Cerebellar cortex (tissue), 1 donor: Measurements from ENCODE around the gene AFG1L.
"Not testable (repeated sequence)": the region's sequence is repeated elsewhere in the genome, so short reads cannot be mapped to it uniquely, and the experiment has no call there.

Experiments
- DNase-seq: peaks from one replicate; pipeline ENCODE4 v3.0.0-alpha.2; 2015; ENCODE audit warnings: low spot score

Gene AFG1L

DNA sequence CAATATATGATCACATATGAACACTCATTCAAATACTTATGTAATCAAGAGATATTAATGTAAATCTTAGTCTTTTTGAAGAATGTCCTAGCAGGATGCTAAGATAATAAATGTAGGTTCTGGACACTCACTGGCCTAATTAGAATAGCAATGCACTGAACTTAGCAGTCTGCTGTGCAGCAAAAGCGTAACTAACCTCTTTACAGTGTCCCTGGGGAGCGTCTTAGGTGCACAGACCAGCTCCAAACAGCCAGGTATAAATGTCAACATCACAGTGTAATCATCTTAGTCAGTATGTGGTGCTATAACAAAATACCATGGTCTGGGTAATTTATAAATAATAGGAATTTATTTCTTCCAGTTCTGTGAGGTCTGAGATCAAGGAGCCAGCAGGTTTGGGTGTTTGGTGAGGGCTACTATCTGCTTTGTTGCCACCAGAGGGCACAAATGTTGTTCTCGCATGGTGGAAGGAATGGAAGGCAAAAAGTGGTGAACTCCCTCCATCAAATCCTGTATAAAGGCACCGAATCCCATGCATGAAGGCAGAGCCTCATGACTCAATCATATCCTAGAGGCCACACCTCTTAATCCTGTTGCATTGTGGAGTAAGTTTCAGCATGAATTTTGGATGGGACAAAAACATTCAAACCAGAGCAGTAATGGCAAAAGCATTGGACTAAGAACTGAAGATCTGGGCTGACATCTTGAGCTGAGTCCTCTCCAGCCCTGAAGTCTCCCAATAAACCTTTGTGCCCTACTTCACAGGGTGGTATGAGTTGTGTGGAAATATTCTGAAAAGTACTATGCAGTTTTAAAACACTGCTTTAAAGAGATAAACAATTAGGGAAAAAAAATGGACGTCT is 224.1 kb downstream of the AFG1L start:
- peak; percentile 27 for DNase-seq

DNA sequence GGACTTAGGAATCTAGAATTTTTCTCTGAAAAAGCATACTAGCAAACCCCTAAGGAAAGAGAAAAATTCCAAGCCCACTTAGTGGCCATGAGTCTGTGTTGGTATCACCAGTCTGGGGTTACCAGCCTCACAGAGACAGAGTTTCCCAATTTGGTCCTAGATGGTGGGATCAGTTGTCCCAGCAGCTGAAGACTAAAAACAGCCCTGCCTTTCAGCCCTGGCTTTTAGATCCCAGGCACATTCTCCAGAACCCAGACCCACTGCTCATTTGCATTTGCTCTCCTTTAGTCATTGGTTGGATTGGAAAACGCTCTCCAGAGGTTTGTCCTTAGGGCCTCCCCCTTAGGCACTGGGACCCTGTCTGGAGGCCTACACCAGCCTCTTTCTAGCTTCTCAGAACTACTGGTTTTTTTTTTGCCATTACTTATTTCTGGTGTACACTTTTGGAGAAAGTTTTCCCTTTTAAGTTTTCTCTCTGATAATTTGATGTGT is 226.8 kb downstream of the AFG1L start:
- no peak for DNase-seq

DNA sequence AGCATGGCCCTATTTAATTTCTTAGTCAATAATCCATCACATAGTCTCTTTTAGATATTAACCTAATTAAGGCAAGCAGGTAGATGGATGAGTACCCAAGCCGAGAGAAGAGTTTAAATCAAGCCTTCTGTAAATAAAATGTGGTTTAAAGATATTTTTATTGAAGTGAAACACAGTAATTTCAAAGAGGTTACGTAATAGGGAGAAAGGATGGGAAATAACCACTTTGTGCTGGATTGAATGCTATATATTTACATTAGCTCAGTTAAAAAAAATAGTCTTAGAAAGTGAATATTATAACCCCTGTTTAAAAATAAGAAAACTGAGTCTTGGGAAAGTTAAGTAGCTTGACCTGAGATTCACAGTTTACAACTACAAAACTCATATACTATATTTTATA is 228.8 kb downstream of the AFG1L start:
- no peak for DNase-seq

DNA sequence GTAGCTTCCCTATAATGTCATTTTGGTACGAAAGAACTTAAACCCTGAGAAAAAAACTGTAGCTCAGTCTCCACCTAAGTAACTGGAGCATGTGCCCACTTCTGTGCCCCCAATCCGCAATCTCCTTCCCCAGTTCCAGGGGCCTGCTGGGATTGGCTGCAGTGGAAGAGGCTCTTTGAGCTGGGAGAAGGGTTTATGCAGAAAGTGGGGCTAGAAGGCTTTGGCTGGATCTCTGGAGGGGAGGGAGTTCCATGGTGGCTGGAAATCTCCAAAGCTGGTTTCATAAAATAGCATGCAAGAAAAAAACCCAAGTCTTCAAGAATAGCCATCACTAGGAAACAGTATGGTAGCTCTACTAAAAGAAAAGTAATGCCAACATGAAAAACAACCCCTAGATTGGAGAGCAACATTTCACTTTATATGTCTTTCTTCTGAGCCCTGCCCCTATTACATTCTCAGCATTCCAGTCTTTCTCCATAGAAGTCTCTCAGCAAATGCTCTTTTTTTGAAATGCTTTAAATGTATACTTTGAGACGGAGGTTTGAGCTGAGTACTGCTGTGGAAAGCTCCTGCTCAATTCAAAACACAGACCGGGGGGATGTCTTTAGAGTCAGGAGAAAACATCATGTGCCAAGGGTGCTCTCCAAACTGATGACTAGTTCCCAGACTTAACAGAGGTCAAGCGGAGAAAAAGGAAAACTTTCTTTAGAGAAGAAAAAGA is 229.8 kb downstream of the AFG1L start:
- DNase-seq, result no peak

DNA sequence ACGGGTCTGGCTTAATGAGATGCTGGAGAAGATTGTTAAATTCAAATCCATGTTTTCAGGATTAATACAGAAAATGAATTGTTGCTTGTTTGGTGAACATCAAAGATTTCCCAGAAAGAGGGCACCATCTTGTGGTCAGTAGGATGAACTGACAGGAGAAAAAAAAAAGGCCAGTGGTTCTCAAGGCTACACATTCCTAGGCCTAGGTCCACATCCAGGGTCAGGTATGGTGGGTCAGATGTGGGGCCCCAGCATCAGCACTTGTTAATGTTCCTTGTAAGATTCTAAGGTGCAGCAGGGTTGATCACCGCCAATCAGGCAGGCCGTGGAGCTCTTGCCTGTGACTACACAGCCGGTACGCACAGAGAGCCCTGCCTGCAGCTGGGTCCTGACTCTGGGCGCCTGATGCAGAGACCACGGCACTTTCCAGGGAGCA is 231.9 kb downstream of the AFG1L start:
- peak; percentile 55 for DNase-seq

DNA sequence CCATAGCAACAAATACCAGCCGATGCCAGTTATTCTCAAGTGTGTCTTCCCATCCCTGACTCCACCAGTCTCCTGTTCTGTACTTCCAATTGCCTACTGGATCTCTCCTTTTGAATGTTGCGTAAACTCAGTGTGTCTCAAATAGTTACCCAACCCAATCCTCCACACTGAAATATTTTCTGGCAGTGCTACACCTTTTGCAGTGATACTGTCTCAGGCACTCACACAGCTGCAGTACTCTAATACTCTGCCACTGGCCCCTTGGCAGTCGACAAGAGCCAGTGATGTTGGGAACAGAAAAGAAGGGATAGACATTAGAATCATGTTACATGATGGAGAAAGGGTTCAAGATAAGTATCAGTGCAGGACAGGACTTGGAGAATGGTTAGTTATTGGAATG is 234.0 kb downstream of the AFG1L start:
- DNase-seq, result no peak

DNA sequence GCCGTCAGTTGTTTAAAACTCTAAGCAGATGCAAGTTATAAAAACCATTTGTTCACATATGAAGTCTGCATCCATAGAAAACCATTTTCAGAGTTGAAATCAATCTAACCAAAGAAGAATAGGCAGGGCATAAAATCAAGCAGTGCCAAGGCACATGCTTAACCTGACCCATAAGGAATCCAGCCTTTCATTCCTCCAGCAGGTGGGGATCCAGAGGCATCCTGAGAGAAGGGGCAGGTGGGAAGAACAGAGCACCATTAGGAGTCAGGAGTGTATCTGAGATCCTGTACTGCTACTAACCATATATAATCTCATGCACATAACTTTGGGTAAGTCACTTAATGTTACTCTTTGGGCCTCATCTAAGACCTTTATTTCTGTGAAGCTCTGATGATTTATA is 236.5 kb downstream of the AFG1L start:
- no peak for DNase-seq

DNA sequence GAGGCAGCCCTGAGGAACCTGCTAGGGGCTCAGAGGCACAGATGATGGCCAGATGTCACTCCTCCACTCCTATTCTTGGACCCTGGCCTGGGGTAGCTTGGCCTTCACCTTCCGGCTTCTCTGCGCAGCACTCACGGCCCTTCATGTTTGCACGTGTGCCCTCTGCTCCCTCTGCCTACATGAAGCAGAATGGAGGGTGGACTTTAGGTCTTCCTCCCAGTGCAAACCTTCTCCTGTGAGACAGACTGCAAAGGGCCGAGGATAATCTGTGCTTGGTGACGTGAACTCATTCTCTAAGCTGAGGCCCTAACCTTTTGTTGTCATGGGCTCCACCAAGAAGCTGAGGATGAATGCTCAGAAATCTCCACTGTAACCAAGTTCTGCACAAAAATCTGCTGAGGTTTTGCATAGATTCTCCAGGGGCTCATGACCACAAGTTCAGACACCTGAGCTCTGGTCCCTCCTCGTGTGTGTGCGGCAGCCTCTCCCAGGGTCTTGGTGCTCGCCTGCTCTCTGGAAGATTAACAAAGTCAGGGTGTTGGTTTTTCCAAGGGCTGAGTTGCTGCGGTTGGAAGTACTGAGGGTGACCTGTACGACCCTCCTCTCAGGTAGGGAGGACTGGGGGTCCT is 240.4 kb downstream of the AFG1L start:
- no peak for DNase-seq

DNA sequence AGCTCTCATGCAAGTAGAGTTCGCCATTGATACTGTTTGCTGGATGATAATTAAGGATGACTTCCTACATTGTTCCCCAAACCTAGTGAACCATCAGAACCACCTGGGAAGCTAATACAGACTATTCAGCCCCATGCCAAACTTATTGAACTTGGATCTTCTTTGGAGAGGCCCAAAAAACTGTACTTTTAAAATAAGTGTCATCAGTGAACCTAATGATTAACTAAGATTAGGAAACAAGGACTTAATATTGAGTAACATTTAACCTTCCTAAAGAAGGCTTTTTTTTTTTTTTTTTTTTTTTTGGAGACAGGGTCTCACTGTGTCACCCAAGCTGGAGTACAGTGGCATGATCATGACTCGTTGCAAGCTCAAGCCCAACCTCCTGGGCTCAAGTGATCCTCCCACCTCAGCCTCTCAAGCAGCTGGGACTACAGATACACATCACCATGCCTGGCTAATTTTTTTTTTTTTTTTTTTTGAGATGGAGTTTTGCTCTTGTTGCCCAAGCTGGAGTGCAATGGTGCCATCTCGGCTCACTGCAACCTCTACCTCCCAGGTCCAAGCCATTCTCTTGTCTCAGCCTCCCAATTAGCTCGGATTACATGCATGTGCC is 241.2 kb downstream of the AFG1L start:
- not testable (repeated sequence) for DNase-seq

DNA sequence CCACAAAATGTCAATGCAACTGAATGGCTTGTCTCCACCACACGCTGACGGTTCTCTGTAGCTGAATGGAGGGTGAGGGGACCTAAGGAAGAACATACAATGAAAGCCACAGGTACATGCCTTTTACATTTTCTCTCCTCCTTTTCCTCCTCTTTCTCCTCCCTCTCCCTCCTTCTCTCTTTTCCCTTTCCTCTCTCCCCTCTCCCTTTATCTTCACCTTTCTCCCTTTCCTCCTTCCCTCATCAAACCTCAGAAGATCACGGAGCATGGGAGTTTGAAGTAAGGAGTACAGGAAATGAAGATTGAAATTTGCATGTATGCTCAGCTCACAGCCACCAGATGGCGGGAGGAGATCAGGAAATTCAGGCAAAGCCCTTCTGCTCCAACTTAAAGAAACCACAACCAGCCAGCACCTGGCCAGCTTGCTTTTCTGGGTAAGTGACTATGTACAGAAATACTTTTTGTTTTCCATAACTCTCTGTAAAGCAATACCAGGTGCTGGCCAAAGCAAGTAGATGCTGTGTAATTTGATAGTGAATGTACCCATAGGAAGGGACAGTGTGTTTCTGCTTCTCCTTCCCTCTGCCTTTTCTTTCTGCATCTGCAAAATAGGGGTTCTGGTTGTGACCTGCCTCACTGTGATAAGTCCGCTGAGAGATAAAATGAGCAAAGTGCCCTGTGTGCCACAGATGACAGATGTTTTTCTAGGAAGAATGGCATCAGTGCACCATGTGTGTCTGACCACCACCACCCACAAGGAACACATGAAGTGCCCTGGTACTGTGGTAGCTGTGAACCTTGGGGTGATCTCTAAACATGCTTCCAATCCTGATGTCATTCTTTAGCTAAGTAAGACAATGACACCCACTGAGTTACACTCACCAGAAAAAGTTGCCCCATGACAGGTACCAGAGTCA is 247.2 kb downstream of the AFG1L start:
- DNase-seq, result peak; percentile 91

DNA sequence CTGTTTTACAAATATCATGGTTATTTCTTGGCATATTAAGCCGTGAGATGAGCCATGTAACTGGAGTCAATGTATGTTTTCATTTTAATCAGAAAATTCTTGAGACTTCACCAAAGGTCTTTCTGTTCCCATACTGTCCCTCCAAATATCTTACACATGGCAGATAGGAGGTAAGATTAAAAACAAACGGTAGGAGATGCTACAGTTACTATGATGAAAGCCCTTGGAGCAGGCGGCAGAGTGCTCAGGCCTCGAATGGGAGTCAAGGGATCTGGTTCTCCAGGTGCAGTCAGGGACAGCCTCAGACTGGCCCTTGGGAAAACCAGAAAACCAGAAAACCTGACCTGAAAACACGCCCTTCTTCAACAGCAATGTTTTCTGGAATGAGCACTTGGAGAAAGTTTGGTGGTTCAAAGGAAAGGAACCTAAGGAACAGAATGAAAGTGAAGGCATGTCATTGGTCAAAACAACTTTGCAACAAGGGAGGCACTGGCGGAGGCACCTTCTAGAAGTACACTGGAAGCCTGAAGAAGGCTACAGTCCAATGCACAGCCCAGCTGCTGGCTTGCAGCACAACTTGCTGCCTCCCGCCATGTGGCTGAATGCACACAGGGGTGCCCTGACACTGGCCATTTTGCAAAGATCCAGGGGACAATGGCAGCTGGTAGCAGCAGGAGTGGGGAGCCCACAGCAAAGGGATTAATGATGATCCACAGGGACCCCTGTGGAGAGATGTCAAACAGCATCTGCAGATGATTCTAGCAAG is 248.5 kb downstream of the AFG1L start:
- no peak for DNase-seq

DNA sequence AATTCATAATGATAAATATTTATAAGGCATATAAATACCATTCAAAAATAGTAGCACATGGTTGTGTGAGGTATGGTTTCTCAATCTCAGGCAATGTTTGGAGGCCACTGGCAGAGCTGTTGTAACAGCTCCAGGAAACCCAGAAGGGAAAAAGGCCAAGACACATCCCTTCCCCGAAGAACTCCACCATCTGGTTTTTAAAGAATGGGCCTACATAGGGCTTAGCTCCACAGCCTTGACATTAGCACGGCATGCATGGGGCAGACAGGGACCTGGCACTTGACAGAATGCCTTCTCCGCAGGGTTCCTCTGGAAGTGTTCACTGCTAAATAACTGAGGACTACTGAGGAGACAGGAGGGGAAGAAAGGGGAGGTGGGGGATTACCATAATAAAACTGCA is 249.8 kb downstream of the AFG1L start:
- DNase-seq, result peak; percentile 83

DNA sequence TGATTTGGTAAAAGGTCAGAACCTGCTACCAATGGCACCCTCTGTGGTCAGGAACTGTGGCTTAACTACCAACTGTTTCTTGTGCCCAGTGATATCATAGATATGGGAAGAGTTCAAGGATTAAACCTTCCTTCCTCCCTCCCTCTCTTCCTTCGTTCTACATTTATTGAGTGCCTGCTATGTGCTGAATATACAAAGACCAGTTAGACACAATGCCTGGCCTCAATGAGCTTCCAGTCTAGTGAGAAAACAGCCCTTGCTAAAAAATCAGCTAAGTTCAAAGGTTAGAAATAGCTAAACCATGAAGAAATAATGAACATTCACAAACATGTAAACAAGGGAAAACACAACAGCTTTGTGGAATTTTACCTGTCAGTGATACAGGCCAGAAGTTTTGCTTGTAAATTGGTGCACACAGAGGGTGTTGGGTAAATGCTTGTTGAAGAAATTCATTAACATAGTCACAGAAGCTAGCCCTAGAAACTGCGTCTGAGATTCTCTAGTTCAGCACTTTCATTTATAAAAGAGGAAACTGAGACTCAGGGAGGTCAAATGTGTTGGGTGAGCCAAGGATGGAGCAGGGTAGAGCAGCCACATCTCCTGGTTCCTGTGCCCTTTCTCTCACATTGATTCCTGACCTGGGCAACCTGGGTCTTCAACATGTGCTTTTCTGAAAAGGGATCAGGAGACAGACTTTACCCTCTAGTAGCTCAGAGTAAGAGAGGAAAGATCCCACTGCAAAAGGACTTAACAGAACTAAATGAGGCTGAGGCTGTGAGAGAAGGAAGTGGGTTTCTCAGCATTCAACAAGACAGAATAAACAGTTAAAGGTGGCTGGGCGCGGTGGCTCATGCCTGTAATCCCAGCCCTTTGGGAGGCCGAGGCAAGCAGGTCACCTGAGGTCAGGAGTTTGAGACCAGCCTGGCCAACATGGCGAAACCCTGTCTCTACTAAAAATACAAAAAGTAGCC is 251.5 kb downstream of the AFG1L start:
- DNase-seq, result no peak

DNA sequence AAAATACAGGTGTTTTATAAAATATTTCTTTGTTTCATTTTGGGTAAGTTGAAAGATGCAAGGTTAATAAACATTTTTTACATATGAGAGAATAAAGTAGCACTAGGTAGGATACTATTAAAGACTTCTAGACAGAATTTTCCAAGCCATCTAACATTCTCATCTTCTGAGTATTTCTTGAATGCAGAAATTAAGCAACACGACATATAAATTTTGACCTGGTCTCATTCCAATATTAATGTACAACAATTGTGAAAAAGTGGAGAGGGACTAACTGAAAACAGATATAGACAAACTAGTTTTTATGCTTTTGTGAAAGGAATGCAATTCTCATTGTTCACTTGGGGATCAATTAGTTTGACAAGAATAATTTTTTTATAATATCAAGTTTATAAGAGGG is 254.4 kb downstream of the AFG1L start:
- DNase-seq, result no peak

DNA sequence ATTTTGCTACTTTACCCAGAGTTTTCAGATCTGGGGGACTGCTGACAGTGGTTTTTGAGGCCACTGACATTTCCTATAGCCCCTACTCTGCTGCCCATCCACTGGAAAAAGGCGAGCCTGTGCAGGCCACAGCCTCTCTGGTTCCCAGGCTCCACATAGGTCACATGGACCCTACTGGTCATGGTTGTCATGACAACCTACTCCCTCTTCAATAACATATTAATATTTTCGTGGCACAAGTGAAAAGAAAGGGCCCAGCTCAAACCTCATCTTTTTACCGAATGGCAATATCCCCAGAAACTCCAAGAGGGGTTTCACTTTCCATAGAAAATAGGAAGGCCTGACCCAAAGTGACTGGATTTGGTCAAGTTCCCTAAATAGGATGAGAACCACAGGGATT is 254.9 kb downstream of the AFG1L start:
- DNase-seq, result no peak

DNA sequence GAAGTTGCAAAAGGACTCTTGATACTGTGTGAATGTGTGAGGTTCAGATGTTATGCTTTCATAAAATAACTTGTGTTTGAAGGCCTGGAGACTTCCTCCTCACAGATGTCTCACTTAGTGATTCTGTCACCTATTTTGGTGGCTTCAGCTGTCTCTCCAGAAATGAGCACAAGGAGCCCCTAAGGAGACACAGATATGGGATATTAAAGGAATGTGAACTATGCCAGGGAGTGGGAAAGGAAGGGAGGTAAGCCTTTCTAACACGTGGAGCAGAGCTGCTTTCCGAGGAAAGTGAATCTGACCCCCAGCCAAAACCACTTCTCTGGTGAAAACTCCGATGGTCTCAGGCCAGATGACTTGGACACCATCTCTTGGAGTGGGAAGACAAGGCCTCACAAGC is 255.4 kb downstream of the AFG1L start:
- DNase-seq, result no peak

DNA sequence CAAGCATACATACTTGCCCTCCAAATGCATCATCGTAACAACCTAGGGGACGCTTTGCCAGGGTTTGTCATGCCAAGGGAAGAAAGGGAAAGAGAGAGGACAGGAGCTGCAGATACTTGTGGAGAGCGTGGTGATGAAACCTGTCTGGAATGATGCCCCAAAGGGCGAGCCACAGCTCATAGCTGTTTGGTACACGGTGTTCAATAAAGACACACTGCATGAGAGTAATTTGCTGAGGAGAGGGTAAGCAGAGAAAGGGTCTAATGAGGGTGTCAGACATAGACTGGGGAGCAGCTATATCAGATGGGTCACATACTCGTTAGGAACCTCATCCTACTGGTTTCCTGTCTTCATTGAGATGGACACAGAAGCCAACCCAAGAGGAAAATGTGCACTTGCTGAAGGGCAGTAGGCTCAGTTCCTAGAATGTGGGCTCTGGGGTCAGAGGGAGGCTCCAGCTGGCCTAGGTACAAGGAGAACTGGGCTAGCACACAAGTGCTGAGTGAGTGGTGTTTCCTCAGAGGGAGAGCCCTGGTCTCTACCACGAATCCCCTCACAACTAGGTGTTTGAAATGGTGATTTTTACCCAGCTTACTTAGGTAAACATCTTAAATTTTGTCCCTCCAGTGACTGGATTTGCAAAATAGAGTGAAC is 260.7 kb downstream of the AFG1L start:
- DNase-seq, result no peak

DNA sequence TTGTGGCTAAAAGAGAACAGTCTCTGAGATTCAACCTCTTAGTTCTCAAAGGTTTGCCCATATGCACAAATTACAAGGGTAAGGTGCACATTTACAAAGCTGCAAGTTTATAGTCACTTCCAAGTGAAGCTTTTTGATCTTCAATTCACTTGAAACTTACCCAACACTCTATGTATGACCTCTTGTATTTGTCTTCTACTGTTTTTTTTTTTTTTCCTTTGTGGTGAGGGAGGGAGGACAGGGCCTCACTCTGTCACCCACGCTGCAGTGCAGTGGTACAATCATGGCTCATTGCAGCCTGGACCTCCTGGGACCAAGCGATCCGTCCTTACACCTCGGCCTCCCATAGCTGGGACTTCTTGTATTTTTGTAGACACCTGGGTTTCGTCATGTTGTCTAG is 261.4 kb downstream of the AFG1L start:
- DNase-seq, result no peak
